BE2C (cell line): Measurements from ENCODE around the gene ZMAT5.

Experiments
- DNase-seq: peaks from one replicate; pipeline ENCODE4 v3.0.0-alpha.2; 2020
- H3K27me3 ChIP-seq: fragments of 250-450 bp; sonication (Bioruptor Pico); 2 replicates; pipeline ENCODE4 v1.5.1; 2020; ENCODE audit warnings: mild to moderate bottlenecking
- H3K36me3 ChIP-seq: fragments of 250-450 bp; sonication (Bioruptor Pico); 2 replicates; pipeline ENCODE4 v1.5.1; 2020; ENCODE audit warnings: mild to moderate bottlenecking
- H3K4me1 ChIP-seq: fragments of 250-450 bp; sonication (Bioruptor Pico); 2 replicates; pipeline ENCODE4 v1.5.1; 2020
- H3K4me3 ChIP-seq: 2 replicates; pipeline ENCODE4 v1.5.1; 2011; ENCODE audit warnings: low read depth, low read length
- H3K9me3 ChIP-seq: fragments of 250-450 bp; sonication (Bioruptor Pico); 2 replicates; pipeline ENCODE4 v1.5.1; 2020
- CTCF ChIP-seq: IDR thresholded peaks from 2 replicates; pipeline ENCODE4 v1.5.1; 2012; ENCODE audit warnings: mild to moderate bottlenecking, low read depth, low read length

Gene ZMAT5

GRCh38 chr22:29720811-29721323 lies 45.9 kb downstream of the ZMAT5 start:
- no peak for TF ChIP-seq CTCF
- H3K4me3 ChIP-seq = peak overlapping the region; percentile 42
- no peak for DNase-seq
- H3K4me1 ChIP-seq = peaks cover 20% of the 10 kb centered on the region
- peaks cover 24% of the 10 kb centered on the region for H3K27me3 ChIP-seq
- no peaks in the 10 kb centered on the region for H3K36me3 ChIP-seq
- H3K9me3 ChIP-seq = no peaks in the 10 kb centered on the region

DNA sequence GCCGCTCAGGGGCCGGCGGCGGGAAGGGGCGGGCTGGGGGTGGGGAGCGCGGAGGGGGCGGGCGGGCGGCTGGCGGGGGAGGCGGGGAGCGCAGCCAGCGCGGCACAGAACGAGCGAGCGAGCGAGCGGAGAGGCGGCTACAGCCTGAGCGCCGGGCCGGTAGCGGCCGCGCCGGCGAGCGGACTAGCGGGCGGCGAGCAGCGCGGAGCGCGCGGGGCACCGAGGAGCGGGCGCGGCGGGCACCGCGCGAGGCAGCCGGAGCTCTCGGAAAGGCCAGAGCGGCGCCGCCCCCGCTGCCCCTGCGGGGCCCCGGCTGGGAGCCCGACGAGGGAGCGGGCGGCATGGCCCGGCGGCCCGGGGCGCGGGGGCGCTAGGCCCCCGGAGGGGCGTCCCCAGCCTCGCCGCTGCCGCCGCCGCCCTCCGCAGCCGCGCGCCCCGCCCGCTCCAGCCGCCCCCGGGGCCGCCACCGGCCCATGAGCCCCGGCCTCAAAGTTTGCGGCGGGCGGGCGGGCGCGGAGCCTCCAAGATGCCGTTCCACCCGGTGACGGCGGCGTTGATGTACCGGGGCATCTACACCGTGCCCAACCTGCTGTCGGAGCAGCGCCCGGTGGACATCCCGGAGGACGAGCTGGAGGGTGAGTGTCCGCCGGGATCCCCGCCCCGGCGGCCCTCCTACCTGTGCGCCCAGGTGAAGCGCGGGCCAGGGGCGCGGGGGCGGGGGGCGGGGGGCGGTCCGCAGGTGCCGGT lies 46.7 kb downstream of the ZMAT5 start, which contains the start of gene CABP7:
TSS of gene CABP7 (plus strand) at position 105 of the 747 bp plus-strand sequence. CDS start at position 527, 422 bp downstream.
- H3K9me3 ChIP-seq = no peaks in the 10 kb centered on the region
- TF ChIP-seq CTCF = no peak
- H3K27me3 ChIP-seq = peaks cover 24% of the 10 kb centered on the region
- peak within 1 kb of the TSS; percentile 46 for H3K4me3 ChIP-seq
- no peaks in the 10 kb centered on the region for H3K36me3 ChIP-seq
- peak; percentile 41 for DNase-seq
- H3K4me1 ChIP-seq = peaks cover 28% of the 10 kb centered on the region

- peaks cover 24% of the 10 kb centered on the region for H3K27me3 ChIP-seq
- no peaks in the 10 kb centered on the region for H3K36me3 ChIP-seq
- H3K4me1 ChIP-seq = peaks cover 36% of the 10 kb centered on the region
- no peak for TF ChIP-seq CTCF
- DNase-seq = peak; percentile 48
- H3K4me3 ChIP-seq = peak overlapping the region; percentile 46
- H3K9me3 ChIP-seq = no peaks in the 10 kb centered on the region
Measured at GRCh38 chr22:29718949-29719898, 47.6 kb downstream of the ZMAT5 start.

- H3K4me1 ChIP-seq = peaks cover 39% of the 10 kb centered on the region
- no peak for TF ChIP-seq CTCF
- H3K27me3 ChIP-seq = peaks cover 24% of the 10 kb centered on the region
- DNase-seq = no peak
- H3K4me3 ChIP-seq = no peak overlapping the region
- H3K36me3 ChIP-seq = no peaks in the 10 kb centered on the region
- no peaks in the 10 kb centered on the region for H3K9me3 ChIP-seq
Measured at GRCh38 chr22:29717789-29718188, 49.0 kb downstream of the ZMAT5 start.

DNA sequence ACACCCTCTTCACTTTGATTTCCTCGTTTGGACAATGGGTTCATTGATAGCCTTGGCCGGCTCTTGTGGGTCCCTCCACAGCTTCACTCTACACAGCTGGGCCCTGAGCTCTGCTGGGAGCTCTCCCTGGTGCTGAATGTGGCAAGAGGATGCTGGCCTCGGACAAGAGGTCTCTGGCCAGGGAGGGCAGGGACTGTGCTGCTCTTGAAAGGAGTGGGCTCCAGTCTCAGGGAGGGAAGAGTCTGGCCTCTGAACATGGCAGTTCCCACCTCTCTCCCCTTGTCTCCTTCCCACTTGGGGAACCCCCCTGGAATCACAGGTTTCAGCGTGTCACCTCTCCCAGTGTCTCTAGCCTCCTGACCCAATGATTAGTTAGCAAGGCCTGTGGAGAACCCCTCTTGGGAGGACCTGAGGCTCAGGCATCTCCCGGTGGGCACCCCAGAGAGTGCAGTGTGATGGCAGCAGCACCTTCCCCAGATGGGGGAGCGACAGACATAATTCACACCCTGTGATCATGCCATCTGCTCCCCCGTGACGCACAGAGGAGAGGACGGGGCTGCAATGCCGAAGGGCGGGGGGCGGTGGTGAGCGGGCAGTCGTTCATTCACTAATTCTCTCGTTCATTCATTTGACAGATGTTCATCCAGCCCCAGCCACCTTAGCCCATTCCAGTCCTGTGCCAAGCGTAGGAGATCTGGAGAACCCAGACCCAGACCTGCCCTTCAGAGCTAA lies 49.8 kb downstream of the ZMAT5 start:
- DNase-seq = no peak

More for the DNA sequence above, 49.8 kb downstream of the ZMAT5 start:
- Histone ChIP-seq H3K4me3 (no peak overlapping the region), H3K9me3 (no peaks in the 10 kb centered on the region), H3K36me3 (no peaks in the 10 kb centered on the region), H3K27me3 (peaks cover 24% of the 10 kb centered on the region), H3K4me1 (peaks cover 33% of the 10 kb centered on the region)
- TF ChIP-seq CTCF = no peak
